Suprapubic skin (tissue), 3 donors: ENCODE results near the gene IQCK.

Source experiments
- POLR2AphosphoS5 ChIP-seq, 3 donors: sonication (generic); formaldehyde crosslinking; IDR thresholded peaks; one replicate each; pipeline ENCODE4 v1.6.1; 2017; ENCODE audit warnings: antibody characterized with exemption in 3 of 3
- TF ChIP-seq, protein P1 (sequence below), 2 donors: fragments of 200-600 bp in 1 of 2; fragments of 450-650 bp in 1 of 2; sonication (generic) in 1 of 2; IDR thresholded peaks; one replicate each; pipeline ENCODE4 v1.5.1; 2016 to 2019; ENCODE audit warnings: antibody characterized with exemption in 2 of 2, mild to moderate bottlenecking in 1 of 2, moderate library complexity in 1 of 2

DNA sequence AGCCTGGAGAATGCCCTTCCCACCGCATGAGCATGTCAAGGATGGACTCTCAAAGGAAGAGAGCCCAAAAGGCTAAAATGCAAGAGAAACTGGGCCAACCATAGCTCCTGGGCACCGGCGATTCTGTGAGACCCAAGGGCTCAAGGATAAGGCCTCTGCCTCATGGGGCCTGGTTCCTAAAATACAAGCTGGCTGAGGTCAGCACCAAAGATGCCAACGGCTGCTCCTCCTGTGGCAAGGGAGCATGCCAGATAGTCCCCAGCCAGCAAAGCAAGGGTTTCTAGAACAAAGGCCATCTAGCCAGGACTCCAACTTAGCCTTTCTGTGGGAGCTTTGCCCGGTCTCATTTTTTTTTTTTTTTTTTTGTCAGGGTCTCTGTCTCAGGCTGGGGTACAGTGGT lies 146.5 kb downstream of the IQCK start:
- TF ChIP-seq POLR2AphosphoS5 (IDR thresholded peaks at IDR 0.05): no peak
- TF ChIP-seq, protein P1, sequence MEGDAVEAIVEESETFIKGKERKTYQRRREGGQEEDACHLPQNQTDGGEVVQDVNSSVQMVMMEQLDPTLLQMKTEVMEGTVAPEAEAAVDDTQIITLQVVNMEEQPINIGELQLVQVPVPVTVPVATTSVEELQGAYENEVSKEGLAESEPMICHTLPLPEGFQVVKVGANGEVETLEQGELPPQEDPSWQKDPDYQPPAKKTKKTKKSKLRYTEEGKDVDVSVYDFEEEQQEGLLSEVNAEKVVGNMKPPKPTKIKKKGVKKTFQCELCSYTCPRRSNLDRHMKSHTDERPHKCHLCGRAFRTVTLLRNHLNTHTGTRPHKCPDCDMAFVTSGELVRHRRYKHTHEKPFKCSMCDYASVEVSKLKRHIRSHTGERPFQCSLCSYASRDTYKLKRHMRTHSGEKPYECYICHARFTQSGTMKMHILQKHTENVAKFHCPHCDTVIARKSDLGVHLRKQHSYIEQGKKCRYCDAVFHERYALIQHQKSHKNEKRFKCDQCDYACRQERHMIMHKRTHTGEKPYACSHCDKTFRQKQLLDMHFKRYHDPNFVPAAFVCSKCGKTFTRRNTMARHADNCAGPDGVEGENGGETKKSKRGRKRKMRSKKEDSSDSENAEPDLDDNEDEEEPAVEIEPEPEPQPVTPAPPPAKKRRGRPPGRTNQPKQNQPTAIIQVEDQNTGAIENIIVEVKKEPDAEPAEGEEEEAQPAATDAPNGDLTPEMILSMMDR (IDR thresholded peaks at IDR 0.05): no peak
